Measurements from ENCODE around the gene LYPD3. TPM values are rescaled to one million over a fixed set of nuclear protein-coding genes. Genes with fewer than 3 reads are reported as not detected.
A peak's percentile ranks its signal among the peaks of the same experiment; 100 is the strongest.
"Not testable (repeated sequence)": the region's sequence is repeated elsewhere in the genome, so short reads cannot be mapped to it uniquely, and the experiment has no call there.

The LYPD3 gene
- total RNA-seq, 1 experiment from 2014 or later, result 3.1 TPM

DNA sequence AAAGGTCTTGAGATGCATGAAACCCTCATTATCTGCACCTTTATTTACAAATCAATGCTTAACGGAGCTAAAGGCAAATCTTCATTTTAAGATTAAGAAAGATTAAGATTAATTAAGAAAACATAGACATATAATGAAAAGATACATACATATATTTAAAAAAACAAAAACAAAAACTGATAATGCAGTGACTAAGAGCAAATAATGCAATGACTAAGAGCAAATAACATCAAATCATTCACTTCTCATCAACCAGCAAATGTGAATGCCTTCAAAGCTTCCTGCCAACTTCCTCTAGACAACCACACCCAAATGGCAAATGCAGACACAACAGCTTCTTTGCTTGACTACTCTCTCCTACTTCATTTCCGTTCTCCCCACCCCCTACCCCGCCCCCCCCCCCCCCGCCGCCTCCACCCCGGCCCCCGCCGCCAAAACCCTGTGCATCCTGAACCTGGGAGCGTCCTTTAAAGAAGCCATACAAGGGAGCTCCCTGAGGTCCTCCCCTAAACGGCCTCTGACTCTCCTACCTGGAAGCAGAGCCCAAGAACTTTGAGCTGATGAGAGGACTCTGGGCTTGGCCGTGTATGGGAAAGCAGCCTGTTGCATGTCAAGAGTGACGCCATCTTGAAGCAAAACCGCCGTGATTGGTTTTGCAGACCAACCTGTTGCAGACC is 26.2 kb downstream of the LYPD3 start:
- no peaks in the 10 kb centered on the region for H3K27me3 Mint-ChIP-seq (ENCODE audit: insufficient read depth, unreplicated experiment)
- intact Hi-C loops (cut with micrococcal nuclease), result no loop called here
- peaks cover 11% of the 10 kb centered on the region for H3K4me1 Mint-ChIP-seq (ENCODE audit: insufficient read depth, unreplicated experiment)
- BruUV-seq (replicated peaks), result no TSS peak
- H3K9me3 Mint-ChIP-seq (ENCODE audit: unreplicated experiment), result no peaks in the 10 kb centered on the region
- CTCF ChIA-PET, result interaction anchor here (0.6 to 2.6 kb wide), 5 partner anchors 8 to 213 kb away, joined by 3 to 15 read pairs (median 3); no protein-coding TSS in a partner anchor
- no peak overlapping the region for H3K27ac Mint-ChIP-seq (ENCODE audit: low read depth, unreplicated experiment)
- POLR2A ChIA-PET, result interaction anchor here (0.5 to 1.5 kb wide), 6 partner anchors 12 to 86 kb away, joined by 3 to 5 read pairs (median 4); no protein-coding TSS in a partner anchor
- TF ChIP-seq, protein P1, sequence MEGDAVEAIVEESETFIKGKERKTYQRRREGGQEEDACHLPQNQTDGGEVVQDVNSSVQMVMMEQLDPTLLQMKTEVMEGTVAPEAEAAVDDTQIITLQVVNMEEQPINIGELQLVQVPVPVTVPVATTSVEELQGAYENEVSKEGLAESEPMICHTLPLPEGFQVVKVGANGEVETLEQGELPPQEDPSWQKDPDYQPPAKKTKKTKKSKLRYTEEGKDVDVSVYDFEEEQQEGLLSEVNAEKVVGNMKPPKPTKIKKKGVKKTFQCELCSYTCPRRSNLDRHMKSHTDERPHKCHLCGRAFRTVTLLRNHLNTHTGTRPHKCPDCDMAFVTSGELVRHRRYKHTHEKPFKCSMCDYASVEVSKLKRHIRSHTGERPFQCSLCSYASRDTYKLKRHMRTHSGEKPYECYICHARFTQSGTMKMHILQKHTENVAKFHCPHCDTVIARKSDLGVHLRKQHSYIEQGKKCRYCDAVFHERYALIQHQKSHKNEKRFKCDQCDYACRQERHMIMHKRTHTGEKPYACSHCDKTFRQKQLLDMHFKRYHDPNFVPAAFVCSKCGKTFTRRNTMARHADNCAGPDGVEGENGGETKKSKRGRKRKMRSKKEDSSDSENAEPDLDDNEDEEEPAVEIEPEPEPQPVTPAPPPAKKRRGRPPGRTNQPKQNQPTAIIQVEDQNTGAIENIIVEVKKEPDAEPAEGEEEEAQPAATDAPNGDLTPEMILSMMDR (IDR thresholded peaks at IDR 0.05; ENCODE audit: unreplicated experiment), result no peak
- DNase-seq (ENCODE audit: unreplicated experiment), result peak; percentile 38
- H3K36me3 Mint-ChIP-seq (ENCODE audit: insufficient read depth, unreplicated experiment), result no peaks in the 10 kb centered on the region
- H3K4me3 Mint-ChIP-seq (ENCODE audit: unreplicated experiment), result no peak overlapping the region

DNA sequence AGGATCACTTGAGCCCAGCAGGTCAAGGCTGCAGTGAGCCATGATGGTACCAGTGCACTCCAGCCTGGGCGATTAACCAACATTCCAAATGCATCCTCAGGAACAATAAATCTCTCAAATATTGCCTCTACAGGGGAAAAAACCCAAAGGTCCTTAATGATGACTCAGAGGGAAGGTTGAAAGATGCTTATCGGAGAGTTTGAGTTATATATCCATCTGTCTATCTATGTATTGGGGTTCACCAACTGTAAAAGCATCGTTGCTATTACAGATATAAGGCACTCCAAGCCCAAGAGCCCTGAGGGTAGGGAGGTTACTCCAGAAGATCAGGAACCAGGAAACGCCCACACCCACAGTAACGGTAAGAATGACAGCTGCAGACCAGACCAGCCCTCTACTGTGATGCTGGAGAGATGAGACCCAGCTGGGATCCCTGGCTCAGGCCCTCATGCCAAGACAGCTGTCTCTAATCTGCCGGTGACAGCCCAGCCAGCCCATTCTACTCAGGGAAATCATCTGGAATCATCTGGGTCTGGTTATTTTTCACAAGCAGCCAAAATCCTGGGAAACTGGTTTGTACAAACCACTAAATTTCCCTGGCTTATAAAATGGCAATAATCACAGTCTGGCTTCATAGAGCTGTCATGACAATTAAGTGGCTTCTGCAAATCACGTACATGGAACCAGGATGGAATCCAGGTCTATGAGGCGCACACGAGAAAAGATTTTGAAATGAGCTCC is 26.9 kb downstream of the LYPD3 start:
- POLR2A ChIA-PET, result interaction anchor here (0.6 to 1.1 kb wide), 2 partner anchors 77 to 87 kb away, joined by 3 to 4 read pairs; no protein-coding TSS in a partner anchor
- intact Hi-C loops (cut with micrococcal nuclease), result no loop called here

GRCh38 chr19:43437712-43438111 is 27.7 kb downstream of the LYPD3 start:
- CTCF ChIA-PET, result interaction anchor here (0.6 to 2.3 kb wide), 2 partner anchors 10 to 433 kb away, joined by 4 to 15 read pairs; no protein-coding TSS in a partner anchor
- BruUV-seq (replicated peaks), result no TSS peak
- intact Hi-C loops (cut with micrococcal nuclease), result no loop called here
- H3K4me3 Mint-ChIP-seq (ENCODE audit: unreplicated experiment), result no peak overlapping the region
- H3K36me3 Mint-ChIP-seq (ENCODE audit: insufficient read depth, unreplicated experiment), result no peaks in the 10 kb centered on the region
- peaks cover 11% of the 10 kb centered on the region for H3K4me1 Mint-ChIP-seq (ENCODE audit: insufficient read depth, unreplicated experiment)
- DNase-seq (ENCODE audit: unreplicated experiment), result no peak
- TF ChIP-seq, protein P1 (IDR thresholded peaks at IDR 0.05; ENCODE audit: unreplicated experiment), result no peak
- no peaks in the 10 kb centered on the region for H3K27me3 Mint-ChIP-seq (ENCODE audit: insufficient read depth, unreplicated experiment)
- POLR2A ChIA-PET, result no interaction called here
- H3K9me3 Mint-ChIP-seq (ENCODE audit: unreplicated experiment), result no peaks in the 10 kb centered on the region
- H3K27ac Mint-ChIP-seq (ENCODE audit: low read depth, unreplicated experiment), result no peak overlapping the region

More for the DNA sequence above, 26.9 kb downstream of the LYPD3 start:
- TF ChIP-seq, protein P1 (IDR thresholded peaks at IDR 0.05; ENCODE audit: unreplicated experiment), result no peak
- no TSS peak for BruUV-seq (replicated peaks)
- CTCF ChIA-PET, result interaction anchor here (0.6 to 2.6 kb wide), 5 partner anchors 9 to 214 kb away, joined by 3 to 15 read pairs (median 3); no protein-coding TSS in a partner anchor
- Mint-ChIP-seq H3K4me1 (ENCODE audit: insufficient read depth, unreplicated experiment) (peaks cover 11% of the 10 kb centered on the region), H3K9me3 (ENCODE audit: unreplicated experiment) (no peaks in the 10 kb centered on the region), H3K27ac (ENCODE audit: low read depth, unreplicated experiment) (peak overlapping the region; percentile 19), H3K4me3 (ENCODE audit: unreplicated experiment) (no peak overlapping the region), H3K27me3 (ENCODE audit: insufficient read depth, unreplicated experiment) (no peaks in the 10 kb centered on the region), H3K36me3 (ENCODE audit: insufficient read depth, unreplicated experiment) (no peaks in the 10 kb centered on the region)
- peak; percentile 21 for DNase-seq (ENCODE audit: unreplicated experiment)

DNA sequence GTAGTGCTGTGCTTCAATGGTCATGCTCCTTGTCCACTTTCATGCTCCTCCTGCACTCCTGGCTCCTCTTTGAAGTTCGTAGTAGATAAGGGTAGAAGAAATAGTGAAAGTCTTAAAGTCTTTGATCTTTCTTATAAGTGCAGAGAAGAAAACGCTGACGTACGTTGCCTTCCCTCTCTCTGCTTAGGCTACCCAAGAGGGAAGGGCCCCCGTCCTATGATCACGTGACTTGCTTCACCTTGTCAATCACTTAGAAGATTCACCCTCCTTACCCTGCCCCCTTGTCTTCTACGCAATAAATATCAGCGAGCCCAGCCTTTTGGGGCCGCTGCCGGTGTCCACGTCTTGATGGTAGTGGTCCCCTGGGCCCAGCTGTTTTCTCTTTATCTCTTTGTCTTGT is 28.1 kb downstream of the LYPD3 start:
- peaks cover 11% of the 10 kb centered on the region for H3K4me1 Mint-ChIP-seq (ENCODE audit: insufficient read depth, unreplicated experiment)
- H3K27me3 Mint-ChIP-seq (ENCODE audit: insufficient read depth, unreplicated experiment); H3K4me3 Mint-ChIP-seq (ENCODE audit: unreplicated experiment); DNase-seq (ENCODE audit: unreplicated experiment); H3K36me3 Mint-ChIP-seq (ENCODE audit: insufficient read depth, unreplicated experiment); H3K9me3 Mint-ChIP-seq (ENCODE audit: unreplicated experiment); H3K27ac Mint-ChIP-seq (ENCODE audit: low read depth, unreplicated experiment); intact Hi-C loops (cut with micrococcal nuclease); BruUV-seq (replicated peaks); POLR2A ChIA-PET: not testable (repeated sequence)
- CTCF ChIA-PET, result interaction anchor here (0.6 to 3.4 kb wide), 4 partner anchors 10 to 433 kb away, joined by 4 to 15 read pairs (median 9); no protein-coding TSS in a partner anchor

All from MCF 10A (cell line).